Inferior parietal cortex (tissue), 1 donor: ENCODE results near the gene TTC39C.
"Not testable (repeated sequence)": the region's sequence is repeated elsewhere in the genome, so short reads cannot be mapped to it uniquely, and the experiment has no call there.

Experiments used
- DNase-seq: peaks from one replicate; pipeline ENCODE4 v3.0.0-alpha.2; 2016; ENCODE audit errors: extremely low spot score

TTC39C gene

GRCh38 chr18:24016643-24017042 lies 2.1 kb downstream of the TTC39C start:
- DNase-seq = no peak

- DNase-seq = no peak
These were observed 3.8 kb downstream of the TTC39C start for GRCh38 chr18:24018299-24018886.

- DNase-seq = no peak
These were observed 5.2 kb downstream of the TTC39C start for GRCh38 chr18:24019641-24020331.

GRCh38 chr18:24021505-24021904 lies 7.0 kb downstream of the TTC39C start:
- DNase-seq = no peak

GRCh38 chr18:24022161-24022560 lies 7.6 kb downstream of the TTC39C start:
- no peak for DNase-seq

GRCh38 chr18:24023185-24023814 lies 8.7 kb downstream of the TTC39C start:
- DNase-seq = no peak

- no peak for DNase-seq
These were observed 9.9 kb downstream of the TTC39C start for GRCh38 chr18:24024425-24024824.

GRCh38 chr18:24026457-24026856 lies 11.9 kb downstream of the TTC39C start:
- no peak for DNase-seq

- no peak for DNase-seq
These were observed 12.7 kb downstream of the TTC39C start for GRCh38 chr18:24027156-24027827.

GRCh38 chr18:24028946-24029345 lies 14.4 kb downstream of the TTC39C start:
- not testable (repeated sequence) for DNase-seq

- no peak for DNase-seq
These were observed 16.8 kb downstream of the TTC39C start for GRCh38 chr18:24031318-24031717.

GRCh38 chr18:24031916-24032315 lies 17.4 kb downstream of the TTC39C start:
- no peak for DNase-seq

- DNase-seq = no peak
These were observed 19.3 kb downstream of the TTC39C start for GRCh38 chr18:24033641-24034412.

- DNase-seq = no peak
These were observed 20.8 kb downstream of the TTC39C start for GRCh38 chr18:24035316-24035715.

GRCh38 chr18:24039671-24040070 lies 25.1 kb downstream of the TTC39C start:
- no peak for DNase-seq

- no peak for DNase-seq
These were observed 27.1 kb downstream of the TTC39C start for GRCh38 chr18:24041691-24042090.

- DNase-seq = no peak
These were observed 28.8 kb downstream of the TTC39C start for GRCh38 chr18:24043403-24043802.

GRCh38 chr18:24048261-24048660 lies 33.7 kb downstream of the TTC39C start:
- DNase-seq = no peak

- no peak for DNase-seq
These were observed 34.6 kb downstream of the TTC39C start for GRCh38 chr18:24049142-24049541.

- no peak for DNase-seq
These were observed 36.7 kb downstream of the TTC39C start for GRCh38 chr18:24051031-24051947.

GRCh38 chr18:24052053-24052452 lies 37.5 kb downstream of the TTC39C start:
- no peak for DNase-seq
